Left renal pelvis (tissue), 4 donors: ENCODE data around the gene PRDM16. TPM values are rescaled to one million over a fixed set of nuclear protein-coding genes. Genes with fewer than 3 reads are reported as not detected.

Source experiments
- DNase-seq, 4 donors: peaks; one replicate each; pipeline ENCODE4 v3.0.0-alpha.2; 2013; ENCODE audit warnings: low read depth in 4 of 4, low spot score in 3 of 4
- polyA plus RNA-seq, 4 donors: library from polyadenylated mRNA; unstranded; fragments of 120-200 nt; gene quantifications; one replicate each; pipeline ENCODE4 v1.2.1, GENCODE V29; 2013; ENCODE audit not compliant: insufficient read length in 4 of 4

Gene PRDM16
- polyA plus RNA-seq, 4 donors, result 1.1 to 11.1 (median 6.8) TPM

GRCh38 chr1:3031401-3032221, 37.4 kb upstream of the PRDM16 start:
- DNase-seq, result no peak

GRCh38 chr1:3032371-3033039, 36.5 kb upstream of the PRDM16 start:
- DNase-seq, result no peak

GRCh38 chr1:3033040-3033789, 35.8 kb upstream of the PRDM16 start:
- DNase-seq, result no peak

DNA sequence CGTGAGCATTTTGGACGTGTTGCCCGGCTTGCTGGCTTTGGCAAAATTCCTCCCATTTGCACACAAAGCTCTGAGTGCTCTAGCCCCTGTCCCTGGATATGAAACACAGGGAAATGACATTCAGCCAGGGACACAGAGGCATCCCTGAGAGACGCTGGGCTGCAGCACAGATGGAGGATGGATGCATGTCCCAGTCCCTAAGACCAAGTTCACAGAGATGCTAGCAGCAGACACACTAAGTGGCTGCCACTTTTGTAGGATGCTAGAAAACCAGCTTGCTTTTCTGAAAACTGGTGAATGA, 35.3 kb upstream of the PRDM16 start:
- DNase-seq, result no peak

GRCh38 chr1:3034162-3034561, 34.8 kb upstream of the PRDM16 start:
- DNase-seq, result no peak

DNA sequence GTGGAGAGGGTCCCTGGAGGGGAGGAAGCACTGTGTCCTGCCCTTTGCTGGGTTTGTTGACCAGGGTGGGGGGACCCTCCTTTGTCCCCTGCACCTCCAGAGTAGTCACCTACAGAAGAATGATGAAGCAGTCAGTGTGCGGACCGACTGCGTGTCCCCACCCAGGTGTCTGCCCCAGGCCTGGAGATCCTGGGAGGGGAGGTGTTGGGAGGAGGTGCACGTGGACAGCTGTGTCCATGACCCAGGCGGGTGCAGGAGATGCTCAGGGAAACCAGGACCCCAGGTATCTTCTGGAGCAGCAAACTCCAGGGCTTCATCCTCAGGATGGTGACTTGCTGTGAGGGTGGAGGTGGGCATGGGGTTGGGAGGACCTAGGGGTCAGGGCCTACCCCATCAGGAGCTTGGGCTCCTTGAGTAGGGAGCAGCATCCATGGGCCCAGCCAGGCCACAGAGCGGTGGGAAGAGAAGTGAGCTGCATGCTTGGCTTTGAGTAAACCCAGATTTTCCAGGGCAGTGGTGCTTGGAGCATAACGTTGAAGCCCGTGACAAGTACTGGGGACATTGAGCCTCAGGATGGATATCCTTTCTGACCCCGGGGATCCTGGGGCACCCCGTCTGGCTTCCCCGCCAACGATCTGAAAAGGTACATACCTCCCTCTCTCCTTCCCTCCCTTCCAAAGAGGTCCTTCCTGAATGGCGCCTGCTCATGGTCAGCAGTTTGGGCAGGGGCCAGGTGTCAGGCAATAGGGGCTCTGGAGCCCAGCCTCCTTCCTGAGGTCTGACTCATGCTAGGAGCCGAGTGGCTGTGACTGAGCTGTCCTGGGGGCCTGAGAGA, 34.1 kb upstream of the PRDM16 start:
- no peak for DNase-seq

GRCh38 chr1:3035563-3036446, 33.2 kb upstream of the PRDM16 start:
- no peak for DNase-seq

GRCh38 chr1:3036447-3037280, 32.3 kb upstream of the PRDM16 start:
- no peak for DNase-seq

DNA sequence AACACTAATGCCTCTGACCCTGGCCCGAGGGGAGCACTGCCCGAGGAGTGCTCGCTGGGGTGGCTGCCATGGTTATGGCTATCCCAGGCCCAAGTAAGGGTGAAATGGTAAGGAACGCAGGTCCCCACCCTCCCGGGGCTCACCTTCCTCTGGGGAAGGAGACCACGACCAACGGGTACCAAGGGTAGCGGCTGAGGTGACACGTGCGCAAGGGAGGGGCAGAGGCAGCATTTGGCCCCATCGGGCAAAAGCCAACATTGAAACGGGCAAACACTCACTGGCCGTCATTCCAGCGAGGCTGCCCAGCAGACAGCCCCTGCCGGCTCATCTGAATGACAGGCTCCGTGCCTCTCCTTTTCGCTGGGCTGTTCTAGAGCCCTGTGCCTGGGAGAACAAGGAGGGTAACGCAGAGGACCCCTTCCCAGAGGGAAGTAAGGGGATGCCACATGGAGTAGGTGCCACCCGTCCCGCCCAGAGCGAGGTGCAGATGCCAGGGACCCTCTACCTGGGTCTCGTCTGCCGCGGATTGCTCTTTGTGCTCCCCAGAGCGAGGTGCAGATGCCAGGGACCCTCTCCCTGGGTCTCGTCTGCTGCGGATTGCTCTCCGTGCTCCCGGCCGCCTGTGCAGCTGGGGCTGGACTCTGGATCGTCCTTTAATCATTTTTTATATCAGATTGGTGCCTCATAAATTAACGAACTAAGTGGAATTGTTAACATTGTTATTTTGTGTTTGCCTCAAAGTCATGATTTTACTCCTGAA, 31.5 kb upstream of the PRDM16 start:
- no peak for DNase-seq

- DNase-seq, result no peak
Observed at GRCh38 chr1:3038113-3038551, 30.9 kb upstream of the PRDM16 start.

- DNase-seq, result no peak
Observed at GRCh38 chr1:3038571-3039181, 30.3 kb upstream of the PRDM16 start.

- DNase-seq, result no peak
Observed at GRCh38 chr1:3040004-3040403, 29.0 kb upstream of the PRDM16 start.

- no peak for DNase-seq
Observed at GRCh38 chr1:3042481-3042880, 26.5 kb upstream of the PRDM16 start.

- DNase-seq, result no peak
Observed at GRCh38 chr1:3049164-3049563, 19.8 kb upstream of the PRDM16 start.

GRCh38 chr1:3049905-3050304, 19.1 kb upstream of the PRDM16 start:
- DNase-seq, result no peak

DNA sequence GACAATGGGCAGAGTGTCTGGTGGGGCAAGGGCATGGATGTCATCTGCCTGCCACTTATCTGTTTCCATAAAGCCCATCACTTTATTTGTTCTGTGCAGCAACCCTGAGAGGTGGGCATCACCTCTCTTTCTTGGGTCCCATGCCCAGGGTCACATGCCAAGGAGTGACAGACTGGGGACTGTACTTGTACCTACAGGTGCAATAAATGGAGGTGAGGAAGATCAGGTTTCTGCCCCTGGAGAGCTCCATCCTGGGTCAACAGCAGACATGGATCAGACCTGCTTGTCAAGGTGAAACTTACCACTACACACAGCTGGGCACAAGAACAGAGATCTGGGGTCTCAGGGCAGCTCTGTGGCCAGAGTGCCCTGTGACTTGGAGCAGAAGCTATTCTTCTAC, 18.4 kb upstream of the PRDM16 start:
- no peak for DNase-seq
